ENCODE measurements around the gene CCDC85C.

CCDC85C gene

GRCh38 chr14:99604766-99605298, 825 bp upstream of the CCDC85C start:
- no peak for DNase-seq

GRCh38 chr14:99604278-99604765, 315 bp upstream of the CCDC85C start:
- DNase-seq, result peak; percentile 71 to 73

GRCh38 chr14:99602788-99603415, 1.1 kb downstream of the CCDC85C start:
- no peak for DNase-seq

- DNase-seq, result peak; percentile 44 to 49
Observed at GRCh38 chr14:99602054-99602787, 1.8 kb downstream of the CCDC85C start.

GRCh38 chr14:99601361-99601831, 2.6 kb downstream of the CCDC85C start:
- no peak for DNase-seq

- no peak for DNase-seq
Observed at GRCh38 chr14:99600232-99600888, 3.6 kb downstream of the CCDC85C start.

GRCh38 chr14:99599393-99599792, 4.6 kb downstream of the CCDC85C start:
- no peak for DNase-seq

GRCh38 chr14:99598774-99599173, 5.2 kb downstream of the CCDC85C start:
- DNase-seq, result no peak

GRCh38 chr14:99597911-99598600, 6.0 kb downstream of the CCDC85C start:
- DNase-seq, result no peak

GRCh38 chr14:99596772-99597171, 7.2 kb downstream of the CCDC85C start:
- no peak for DNase-seq

- no peak for DNase-seq
Observed at GRCh38 chr14:99596071-99596627, 7.9 kb downstream of the CCDC85C start.

- no peak for DNase-seq
Observed at GRCh38 chr14:99595524-99595923, 8.5 kb downstream of the CCDC85C start.

- DNase-seq, result no peak
Observed at GRCh38 chr14:99595034-99595433, 9.0 kb downstream of the CCDC85C start.

GRCh38 chr14:99593971-99594841, 9.8 kb downstream of the CCDC85C start:
- no peak for DNase-seq

GRCh38 chr14:99592933-99593753, 10.9 kb downstream of the CCDC85C start:
- no peak for DNase-seq

- no peak for DNase-seq
Observed at GRCh38 chr14:99592394-99592793, 11.6 kb downstream of the CCDC85C start.

- no peak for DNase-seq
Observed at GRCh38 chr14:99590746-99591555, 13.1 kb downstream of the CCDC85C start.

GRCh38 chr14:99589651-99590530, 14.1 kb downstream of the CCDC85C start:
- no peak for DNase-seq

- no peak for DNase-seq
Observed at GRCh38 chr14:99589031-99589441, 15.0 kb downstream of the CCDC85C start.

Data from inflammatory macrophage treated with lipopolysaccharide for 1 hour (primary cell).